BE2C (cell line): ENCODE measurements around the gene NMRAL1.

ENCODE experiments used
- DNase-seq: peaks from one replicate; pipeline ENCODE4 v3.0.0-alpha.2; 2020
- H3K27me3 ChIP-seq: fragments of 250-450 bp; sonication (Bioruptor Pico); 2 replicates; pipeline ENCODE4 v1.5.1; 2020; ENCODE audit warnings: mild to moderate bottlenecking
- H3K36me3 ChIP-seq: fragments of 250-450 bp; sonication (Bioruptor Pico); 2 replicates; pipeline ENCODE4 v1.5.1; 2020; ENCODE audit warnings: mild to moderate bottlenecking
- H3K4me1 ChIP-seq: fragments of 250-450 bp; sonication (Bioruptor Pico); 2 replicates; pipeline ENCODE4 v1.5.1; 2020
- H3K4me3 ChIP-seq: 2 replicates; pipeline ENCODE4 v1.5.1; 2011; ENCODE audit warnings: low read depth, low read length
- H3K9me3 ChIP-seq: fragments of 250-450 bp; sonication (Bioruptor Pico); 2 replicates; pipeline ENCODE4 v1.5.1; 2020
- TF ChIP-seq, protein P1 (sequence below): IDR thresholded peaks from 2 replicates; pipeline ENCODE4 v1.5.1; 2012; ENCODE audit warnings: mild to moderate bottlenecking, low read depth, low read length

NMRAL1 gene

DNA sequence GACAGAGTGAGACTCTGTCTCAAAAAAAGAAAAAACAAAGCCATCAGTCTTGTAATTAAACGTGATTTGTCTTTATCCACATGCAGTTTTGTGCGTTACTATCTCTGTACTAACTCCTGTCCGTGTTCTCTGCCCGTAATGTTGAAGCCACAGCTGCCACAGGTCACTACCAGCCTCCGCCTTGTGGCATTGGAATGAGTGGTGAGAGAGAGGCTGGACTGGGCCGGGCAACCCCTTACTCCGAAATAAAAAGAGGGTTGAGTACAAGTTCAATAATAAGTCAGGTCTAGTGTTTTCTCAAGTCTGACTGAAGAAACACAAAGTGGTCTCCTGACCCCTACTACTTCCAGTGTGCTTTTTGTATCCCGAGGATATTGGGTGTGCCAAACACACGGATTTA is 43.4 kb downstream of the NMRAL1 start:
- peaks cover 40% of the 10 kb centered on the region for H3K36me3 ChIP-seq
- TF ChIP-seq, protein P1, sequence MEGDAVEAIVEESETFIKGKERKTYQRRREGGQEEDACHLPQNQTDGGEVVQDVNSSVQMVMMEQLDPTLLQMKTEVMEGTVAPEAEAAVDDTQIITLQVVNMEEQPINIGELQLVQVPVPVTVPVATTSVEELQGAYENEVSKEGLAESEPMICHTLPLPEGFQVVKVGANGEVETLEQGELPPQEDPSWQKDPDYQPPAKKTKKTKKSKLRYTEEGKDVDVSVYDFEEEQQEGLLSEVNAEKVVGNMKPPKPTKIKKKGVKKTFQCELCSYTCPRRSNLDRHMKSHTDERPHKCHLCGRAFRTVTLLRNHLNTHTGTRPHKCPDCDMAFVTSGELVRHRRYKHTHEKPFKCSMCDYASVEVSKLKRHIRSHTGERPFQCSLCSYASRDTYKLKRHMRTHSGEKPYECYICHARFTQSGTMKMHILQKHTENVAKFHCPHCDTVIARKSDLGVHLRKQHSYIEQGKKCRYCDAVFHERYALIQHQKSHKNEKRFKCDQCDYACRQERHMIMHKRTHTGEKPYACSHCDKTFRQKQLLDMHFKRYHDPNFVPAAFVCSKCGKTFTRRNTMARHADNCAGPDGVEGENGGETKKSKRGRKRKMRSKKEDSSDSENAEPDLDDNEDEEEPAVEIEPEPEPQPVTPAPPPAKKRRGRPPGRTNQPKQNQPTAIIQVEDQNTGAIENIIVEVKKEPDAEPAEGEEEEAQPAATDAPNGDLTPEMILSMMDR: no peak

DNA sequence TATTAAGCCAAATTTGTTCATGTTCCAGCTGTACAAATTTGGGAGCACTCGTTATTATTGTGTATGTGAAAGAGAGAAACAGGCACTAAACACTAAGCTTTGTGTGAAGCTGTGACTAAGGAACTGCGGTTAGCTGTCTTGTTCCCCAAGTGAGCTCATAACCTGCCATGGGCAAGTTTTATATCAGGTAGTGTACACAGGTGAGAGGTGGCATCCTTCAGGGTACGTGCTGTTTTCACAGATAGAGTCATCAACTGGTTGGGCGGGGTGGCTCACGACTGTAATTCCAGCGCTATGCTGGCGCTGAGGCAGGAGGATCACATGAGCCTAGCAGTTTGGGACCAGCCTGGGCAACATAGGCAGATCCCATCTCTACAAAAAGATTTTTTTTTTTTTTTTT is 45.9 kb downstream of the NMRAL1 start:
- Histone ChIP-seq H3K4me1 (no peaks in the 10 kb centered on the region), H3K36me3 (peaks cover 22% of the 10 kb centered on the region), H3K27me3 (no peaks in the 10 kb centered on the region), H3K9me3 (no peaks in the 10 kb centered on the region), H3K4me3 (no peak overlapping the region)
- TF ChIP-seq, protein P1: no peak
- no peak for DNase-seq

More for the DNA sequence above, 43.4 kb downstream of the NMRAL1 start:
- H3K27me3 ChIP-seq: no peaks in the 10 kb centered on the region
- DNase-seq: no peak
- no peak overlapping the region for H3K4me3 ChIP-seq
- H3K4me1 ChIP-seq: no peaks in the 10 kb centered on the region
- H3K9me3 ChIP-seq: no peaks in the 10 kb centered on the region

DNA sequence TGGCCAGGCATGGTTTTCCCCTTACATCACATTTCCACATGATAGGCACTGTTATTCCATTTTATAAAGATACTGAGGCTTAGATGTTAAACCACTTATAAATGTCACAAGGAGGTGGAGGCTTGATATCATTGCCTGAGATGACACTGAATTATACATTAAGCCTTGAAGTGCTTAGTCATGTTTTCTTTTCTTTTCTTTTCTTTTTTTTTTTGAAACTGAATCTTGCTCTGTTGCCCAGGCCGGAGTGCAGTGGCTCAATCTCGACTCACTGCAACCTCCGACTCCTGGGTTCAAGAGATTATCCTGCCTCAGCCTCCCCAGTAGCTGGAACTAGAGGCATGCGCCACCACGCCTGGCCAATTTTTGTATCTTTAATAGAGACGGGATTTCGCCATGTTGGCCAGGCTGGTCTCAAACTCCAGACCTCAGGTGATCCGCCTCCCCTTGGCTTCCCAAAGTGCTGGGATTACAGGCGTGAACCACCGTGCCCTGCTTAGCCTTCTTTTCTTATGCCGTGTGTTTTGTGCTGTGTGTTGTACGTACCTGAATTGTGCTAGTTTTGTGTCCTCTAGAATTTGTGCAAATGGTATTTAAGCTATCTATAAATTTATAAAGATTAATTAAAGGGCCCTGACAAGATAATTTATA is 47.6 kb downstream of the NMRAL1 start:
- TF ChIP-seq, protein P1: no peak
- Histone ChIP-seq H3K9me3 (no peaks in the 10 kb centered on the region), H3K36me3 (peaks cover 21% of the 10 kb centered on the region), H3K27me3 (no peaks in the 10 kb centered on the region), H3K4me1 (no peaks in the 10 kb centered on the region), H3K4me3 (peak overlapping the region; percentile 97)
- DNase-seq: no peak

DNA sequence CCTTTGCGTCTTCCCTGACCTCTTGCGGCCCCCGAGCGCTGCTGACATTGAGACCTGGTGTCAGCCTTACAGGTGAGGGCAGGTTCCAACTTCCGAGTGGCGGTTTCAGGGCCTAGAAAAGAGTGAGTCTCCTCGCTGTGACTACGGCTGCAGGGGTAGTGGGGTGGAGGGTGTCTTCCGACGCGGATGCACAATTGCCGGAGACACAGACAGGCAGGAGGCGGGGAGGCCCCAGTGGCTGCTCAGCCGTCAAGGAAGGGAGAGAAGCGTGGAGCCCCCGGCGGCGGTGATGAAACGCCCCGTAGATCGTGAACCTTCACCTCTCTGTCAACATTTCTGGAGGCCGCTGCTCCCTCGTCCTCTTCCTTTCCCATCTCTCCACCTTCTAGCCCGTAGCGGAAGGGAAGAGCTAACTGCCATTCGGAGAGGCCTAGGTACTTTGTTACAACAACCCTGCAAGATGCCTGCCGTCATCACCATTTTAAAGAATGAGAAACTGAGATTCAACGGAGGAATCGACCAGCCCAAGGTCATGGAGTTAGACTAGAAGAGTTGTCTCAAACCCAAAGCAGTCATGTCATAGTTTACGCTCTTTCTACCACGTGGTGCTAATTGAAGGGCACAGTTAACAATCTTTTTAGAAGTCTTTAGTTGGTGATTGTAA is 48.3 kb downstream of the NMRAL1 start:
- DNase-seq: no peak
- Histone ChIP-seq H3K36me3 (peaks cover 15% of the 10 kb centered on the region), H3K4me1 (no peaks in the 10 kb centered on the region), H3K9me3 (no peaks in the 10 kb centered on the region), H3K4me3 (peak overlapping the region; percentile 97), H3K27me3 (no peaks in the 10 kb centered on the region)
- TF ChIP-seq, protein P1: no peak

DNA sequence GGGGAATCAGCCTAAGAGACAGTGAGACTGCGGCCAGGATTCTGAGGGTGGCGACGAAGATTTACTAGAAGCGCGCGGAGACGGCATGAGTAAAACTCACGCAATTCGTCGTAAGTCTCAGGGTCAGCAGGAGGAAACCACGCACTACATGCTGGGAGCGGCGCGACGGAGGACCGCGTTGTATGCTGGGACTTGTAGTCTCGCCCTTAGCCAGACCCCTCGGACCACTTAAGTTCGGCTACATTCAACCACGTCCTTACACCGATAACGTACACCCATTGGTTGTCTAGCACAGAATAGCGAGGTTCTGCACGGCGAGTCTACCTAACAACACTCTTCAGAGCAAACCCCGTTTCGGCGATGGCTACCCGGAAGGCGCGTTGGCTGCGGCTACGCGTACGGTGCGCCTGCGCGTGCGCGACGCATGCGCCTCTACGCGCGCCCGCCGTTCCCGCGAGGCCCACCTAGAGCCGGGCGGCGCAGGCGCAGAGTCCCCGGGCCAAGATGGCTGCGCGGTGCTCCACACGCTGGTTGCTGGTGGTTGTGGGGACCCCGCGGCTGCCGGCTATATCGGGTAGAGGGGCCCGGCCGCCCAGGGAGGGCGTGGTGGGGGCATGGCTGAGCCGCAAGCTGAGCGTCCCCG is 48.9 kb downstream of the NMRAL1 start, which contains the start of gene DNAJA3:
Gene DNAJA3 (plus strand): TSS at position 491 of the 643 bp plus-strand sequence. CDS start 14 bp downstream, at position 505.
- peak within 1 kb of the TSS; percentile 97 for H3K4me3 ChIP-seq

More for the DNA sequence above, 48.9 kb downstream of the NMRAL1 start, which contains the start of gene DNAJA3:
- H3K27me3 ChIP-seq: no peaks in the 10 kb centered on the region
- H3K9me3 ChIP-seq: no peaks in the 10 kb centered on the region
- peak; percentile 95 for DNase-seq
- H3K4me1 ChIP-seq: no peaks in the 10 kb centered on the region
- peaks cover 9% of the 10 kb centered on the region for H3K36me3 ChIP-seq
- TF ChIP-seq, protein P1: no peak
